NCI-H2107 (cell line): ENCODE measurements around the gene IL16.
"Not testable (repeated sequence)": the region's sequence is repeated elsewhere in the genome, so short reads cannot be mapped to it uniquely, and the experiment has no call there.

ENCODE experiments used
- DNase-seq: peaks from one replicate; lab custom pipeline; 2025; lab: John Stamatoyannopoulos, UW

Gene IL16

DNA sequence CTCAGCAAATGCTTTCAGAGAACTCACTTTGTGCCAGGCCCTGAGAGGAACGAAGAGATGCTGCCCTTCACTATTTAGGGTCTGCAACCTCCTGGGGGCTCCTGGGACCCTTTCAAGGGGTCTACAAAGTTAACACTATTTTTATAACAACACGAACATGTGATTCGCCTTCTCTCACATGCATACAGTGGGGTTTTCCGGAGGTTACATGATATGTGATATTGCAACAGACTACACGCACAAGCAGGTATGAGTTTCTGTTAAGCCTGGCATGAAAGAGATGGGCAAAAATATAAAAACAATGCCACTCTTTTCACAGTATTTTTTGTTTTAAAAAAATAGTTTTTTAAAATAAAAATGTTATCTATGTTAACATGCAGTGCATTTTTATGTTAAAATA is 117.0 kb downstream of the IL16 start:
- no peak for DNase-seq

DNA sequence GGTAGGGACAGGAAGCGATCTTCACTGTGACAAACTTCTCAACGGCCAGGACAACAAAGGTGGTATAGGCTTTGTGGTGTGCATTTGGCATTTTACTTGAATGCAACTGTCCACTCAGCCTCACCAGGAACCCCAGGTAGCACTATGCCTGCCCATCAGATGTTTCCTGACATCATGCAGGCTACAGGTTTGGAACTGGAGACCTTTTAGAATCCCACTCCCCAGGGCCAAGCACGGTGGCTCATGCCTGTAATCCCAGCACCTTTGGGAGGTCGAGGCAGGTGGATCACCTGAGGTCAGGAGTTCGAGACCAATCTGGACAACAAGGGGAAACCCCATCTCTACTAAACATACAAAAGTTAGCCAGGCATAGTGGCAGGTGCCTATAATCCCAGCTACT is 117.7 kb downstream of the IL16 start:
- DNase-seq, result no peak

DNA sequence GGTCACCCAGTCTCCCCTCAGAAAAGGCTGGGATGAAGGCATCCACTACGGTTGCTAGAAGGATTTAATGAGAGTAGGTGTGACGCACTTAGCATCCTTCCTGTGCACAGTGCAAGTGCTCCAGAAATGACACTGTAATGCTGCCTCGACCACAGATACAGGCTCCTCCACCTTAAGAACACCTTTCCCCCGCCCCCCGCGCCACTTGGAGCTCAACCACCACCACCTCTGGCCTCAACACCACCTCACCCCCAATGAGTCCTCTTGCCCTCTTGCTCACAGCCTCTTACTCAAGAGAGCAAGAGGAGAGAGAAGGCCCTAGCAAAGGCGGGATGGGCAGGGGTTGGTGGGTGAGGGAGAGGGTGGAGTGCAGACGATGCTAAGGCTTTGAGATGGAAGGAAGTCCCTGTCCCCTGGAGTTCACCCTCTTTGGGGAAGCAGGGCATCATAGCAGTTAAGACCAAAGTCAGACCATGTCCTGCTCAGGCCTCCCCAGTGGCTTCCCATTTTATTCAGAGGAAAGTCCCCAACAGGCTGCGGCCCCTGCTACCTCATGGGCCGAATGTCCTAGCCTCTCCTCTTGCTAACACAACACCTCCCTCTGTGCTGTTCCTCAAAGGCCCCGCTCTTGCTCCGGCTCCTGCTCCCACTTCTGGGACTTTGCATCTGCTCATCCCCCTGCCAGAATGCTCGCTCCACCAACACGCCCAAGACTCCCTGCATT is 118.9 kb downstream of the IL16 start:
- no peak for DNase-seq

DNA sequence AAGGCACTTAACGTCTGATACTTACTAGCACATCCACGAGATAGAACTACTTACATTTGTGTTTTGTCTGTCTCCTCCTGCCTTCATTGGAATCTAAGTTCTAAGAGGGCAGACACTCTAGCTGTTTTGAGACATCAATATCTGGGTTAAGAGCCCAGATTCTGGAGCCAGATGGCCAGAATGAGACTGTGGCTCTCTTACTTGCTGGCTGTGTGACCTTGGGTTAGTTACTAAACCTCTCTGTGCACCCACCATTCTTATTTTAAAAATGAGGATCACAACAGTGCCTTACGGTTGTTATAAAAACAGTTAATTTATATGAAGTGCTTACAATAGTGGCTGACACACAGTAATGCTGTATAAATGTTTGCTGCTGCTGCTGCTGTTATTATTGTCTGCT is 119.6 kb downstream of the IL16 start:
- no peak for DNase-seq

DNA sequence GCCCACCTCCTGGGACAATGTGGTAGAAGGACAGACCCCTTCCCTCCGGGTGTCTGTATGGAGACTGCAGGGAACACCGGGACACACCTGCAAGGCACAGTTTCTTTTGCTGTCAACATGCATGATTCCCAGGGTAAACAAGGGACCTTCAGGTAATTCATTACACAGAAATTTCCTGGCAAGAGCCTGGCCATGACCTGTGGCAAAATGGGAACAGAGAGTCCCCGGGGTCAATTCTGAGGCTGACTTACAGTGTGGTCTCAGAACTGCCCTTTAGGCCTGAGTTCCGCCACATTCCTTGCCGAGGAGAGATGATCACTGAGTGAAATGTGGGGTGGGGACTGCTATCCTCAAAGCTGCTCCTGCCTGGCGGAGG is 121.0 kb downstream of the IL16 start:
- no peak for DNase-seq

DNA sequence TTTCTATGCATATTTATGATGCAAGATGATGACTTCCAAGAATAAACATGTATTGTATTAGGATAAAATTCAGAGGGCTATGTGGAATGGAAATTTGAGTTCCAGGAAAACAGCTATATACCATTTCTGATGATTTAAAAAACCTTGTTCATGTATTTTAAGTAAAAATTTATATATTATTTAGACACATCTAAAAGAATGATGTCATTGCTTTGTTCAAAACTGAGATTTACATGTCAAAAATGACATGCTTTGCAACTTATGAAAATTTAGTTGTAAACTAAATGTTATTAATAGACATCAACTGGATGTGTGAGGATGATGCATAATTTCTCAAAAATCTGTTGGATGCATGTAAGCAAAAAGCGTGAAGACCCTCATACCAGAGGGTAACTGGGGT is 125.0 kb downstream of the IL16 start:
- DNase-seq, result no peak

DNA sequence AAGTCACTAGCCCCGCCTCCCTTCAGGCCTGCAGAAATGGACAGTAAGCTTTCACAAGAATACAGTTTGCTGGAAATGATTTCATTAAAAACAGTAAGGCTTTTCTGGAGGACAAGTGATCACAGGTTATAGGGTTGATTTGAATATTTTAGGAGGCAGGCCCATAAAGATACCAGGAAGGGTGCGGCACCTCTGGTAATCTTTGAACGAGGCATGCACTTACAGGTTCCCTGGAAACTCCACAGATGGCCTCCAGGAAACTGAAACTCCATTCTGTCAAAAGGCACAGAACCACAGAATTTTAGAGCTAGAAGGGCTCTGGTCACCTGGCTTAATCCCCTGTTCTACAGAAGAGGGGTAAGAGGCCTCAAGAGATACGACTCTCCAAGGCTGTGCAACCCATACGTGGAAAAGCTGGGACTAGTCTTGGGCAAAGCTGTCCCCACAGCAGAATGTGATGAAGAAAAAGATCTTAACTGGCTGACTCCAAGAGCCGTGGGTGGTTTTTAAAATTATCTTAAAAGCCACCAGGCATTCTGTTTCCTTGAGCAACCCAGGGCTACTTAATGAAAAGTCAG is 126.1 kb downstream of the IL16 start:
- DNase-seq, result no peak

DNA sequence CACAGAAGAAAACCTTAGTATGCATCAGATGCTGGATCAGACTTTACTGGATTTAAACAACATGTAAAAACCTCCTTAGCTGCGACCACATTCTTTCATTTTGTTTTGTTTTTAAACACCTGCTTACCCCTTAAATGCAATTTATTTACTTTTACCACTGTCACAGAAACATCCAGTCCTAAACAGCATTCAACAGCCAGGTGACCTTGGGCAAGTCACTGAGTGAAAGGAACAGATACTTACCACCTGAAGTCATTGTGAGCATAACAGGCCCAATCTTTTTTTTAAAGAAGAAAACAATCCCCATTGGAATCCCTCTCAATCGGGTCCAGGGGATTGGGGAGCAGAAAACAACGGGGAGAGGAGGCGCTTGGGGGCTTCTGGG is 126.9 kb downstream of the IL16 start:
- no peak for DNase-seq

DNA sequence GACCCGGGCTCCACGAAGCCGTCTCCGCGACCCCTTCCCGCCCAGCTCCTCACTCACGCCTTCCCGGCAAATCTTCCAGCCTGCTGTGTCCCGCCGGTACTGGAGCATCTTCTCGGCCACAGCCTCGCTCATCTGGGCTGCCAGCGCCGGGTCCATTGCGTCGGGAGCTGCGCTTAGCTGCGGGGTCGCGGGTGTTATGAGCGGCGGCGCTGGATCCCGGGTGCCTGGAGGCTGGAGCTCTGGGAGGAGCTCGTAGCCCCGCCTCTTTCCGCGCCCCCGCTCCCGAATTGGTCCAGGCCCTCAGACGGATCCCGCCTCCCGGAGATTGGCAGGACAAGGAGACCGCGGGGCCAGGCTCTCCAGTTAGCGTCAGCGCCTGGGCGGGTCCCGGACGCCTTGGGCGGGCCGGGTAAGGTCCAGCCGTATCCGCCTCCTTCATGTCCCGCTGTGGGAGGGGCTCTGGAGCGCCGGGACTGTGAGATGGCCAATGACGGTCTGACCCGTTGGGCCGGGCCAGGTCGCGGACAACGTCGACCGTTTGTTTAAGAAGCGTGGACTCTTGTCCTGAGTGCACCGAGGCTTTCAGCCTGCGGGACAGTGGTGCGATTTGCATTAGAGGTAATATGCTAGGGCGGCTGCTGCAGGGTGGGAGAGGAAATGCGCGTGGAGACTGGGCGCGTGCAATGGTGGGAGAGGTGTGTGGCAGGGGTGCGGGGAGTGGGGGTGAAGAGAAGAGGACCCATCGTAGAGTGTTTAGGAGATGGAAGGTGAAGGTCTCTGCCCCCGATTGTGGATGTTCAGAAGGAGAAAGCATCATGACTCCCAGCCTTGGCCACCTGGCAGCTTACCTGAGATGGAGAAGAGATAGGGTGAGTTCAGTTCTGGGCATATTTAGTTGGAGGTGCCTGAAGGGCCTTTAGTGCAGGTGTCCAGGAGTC is 127.5 kb downstream of the IL16 start, which contains the start of gene STARD5:
STARD5 (minus strand) TSS at position 198 of the 938 bp plus-strand sequence; CDS start at position 156, 42 bp downstream.
- DNase-seq, result peak; percentile 77

DNA sequence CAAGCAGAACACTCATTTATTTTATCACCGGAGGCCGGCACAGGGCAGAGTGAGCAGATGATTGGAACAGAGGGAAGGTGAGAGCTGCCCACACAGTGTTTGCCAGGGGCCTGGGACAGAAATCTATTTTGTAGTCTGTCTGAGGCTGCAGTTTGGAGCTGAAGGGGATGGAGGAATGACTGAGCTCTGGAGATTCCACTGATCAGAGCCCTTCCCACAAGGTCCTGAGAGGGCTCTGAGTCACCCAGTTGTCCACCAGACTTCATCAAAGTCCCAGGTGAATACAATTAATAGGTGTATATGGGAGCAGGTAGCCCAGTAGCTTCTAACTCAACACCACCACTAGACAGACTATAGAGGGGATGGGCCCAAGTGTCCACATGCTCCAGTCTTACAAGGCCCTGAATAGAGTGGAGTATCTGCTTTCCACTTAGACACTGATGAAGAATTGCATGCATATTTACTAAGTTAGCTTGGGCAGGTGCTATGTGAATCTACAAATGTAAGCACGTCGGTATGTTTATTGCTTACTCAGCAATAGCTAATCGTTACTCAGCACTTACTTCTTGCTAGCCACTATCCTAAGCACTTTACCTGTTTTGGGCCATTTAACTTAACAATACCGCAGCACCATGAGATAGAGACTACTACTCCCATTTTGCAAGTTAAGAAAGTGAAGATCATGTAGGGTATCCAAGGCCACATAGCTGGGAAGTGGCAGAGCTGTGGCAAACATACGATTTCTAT is 130.0 kb downstream of the IL16 start:
- no peak for DNase-seq

DNA sequence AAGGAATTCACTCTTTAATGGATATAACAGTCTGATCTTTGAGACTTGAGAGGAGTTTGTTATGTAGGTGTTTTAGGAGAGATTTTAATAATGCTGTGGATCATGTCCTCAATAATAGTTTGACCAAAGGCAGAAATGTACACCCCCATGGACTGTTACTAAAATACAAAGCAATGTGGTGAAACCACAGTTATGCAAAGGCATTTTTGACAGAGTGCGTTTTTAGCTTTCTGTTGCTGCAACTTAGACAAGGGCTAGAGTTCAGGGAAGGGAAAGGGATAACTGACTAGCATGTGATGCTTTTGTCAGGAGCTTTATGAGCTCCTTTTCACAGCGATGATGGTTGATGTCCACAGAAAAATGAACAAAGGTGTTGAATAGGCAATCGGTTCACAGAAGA is 130.8 kb downstream of the IL16 start:
- no peak for DNase-seq

DNA sequence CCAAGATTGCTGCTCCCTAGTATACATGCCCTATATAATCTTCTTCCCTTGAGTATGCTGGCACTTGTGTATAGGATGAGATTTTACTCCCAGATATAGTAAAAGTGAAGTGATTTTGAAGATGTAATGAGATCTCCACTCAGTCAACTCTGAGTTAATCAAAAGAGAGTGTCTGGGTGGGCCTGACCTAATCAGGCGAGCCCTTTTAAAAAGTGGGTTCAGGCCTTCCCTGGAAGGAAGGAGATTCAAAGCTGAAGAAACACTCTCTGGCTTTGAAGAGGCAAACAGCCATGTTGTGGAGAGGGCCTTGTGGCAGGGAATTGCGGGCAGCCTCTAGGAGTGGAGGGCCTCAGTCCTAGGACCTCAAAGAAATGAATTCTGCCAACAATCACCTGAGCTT is 132.8 kb downstream of the IL16 start:
- no peak for DNase-seq

DNA sequence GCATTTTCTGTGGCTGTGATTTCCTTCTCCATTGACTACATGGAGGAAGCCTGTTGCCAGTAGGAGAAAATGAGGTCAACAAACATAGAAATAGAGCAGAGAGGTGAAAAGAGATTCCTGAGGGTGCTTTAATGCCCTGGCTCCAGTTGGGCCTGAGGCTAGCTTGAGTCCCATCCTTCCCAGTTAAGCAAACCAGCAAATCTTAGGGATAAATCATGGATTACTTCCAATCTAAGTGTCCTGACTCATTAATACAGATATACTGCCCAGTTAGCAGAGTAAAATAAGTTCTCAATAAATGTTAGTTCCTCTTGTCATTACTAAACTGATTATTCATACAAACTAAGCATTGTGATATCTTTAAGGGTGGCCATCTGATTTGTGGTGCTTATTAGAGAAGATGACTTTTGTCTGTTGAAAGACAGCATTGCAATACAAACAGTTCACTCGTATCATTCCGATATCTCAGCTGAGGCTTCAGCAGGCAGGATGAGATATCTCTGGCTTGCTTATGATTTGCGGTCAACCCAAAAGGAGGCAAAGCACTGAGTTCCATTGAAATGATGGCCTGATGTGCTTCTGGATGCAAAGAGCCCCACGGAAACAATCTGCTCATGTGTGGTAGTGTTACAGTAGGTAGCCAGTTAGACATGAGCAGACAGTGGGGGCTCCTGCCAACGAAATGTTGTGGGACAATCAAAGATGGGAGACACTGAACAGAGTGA is 133.8 kb downstream of the IL16 start:
- DNase-seq, result no peak

DNA sequence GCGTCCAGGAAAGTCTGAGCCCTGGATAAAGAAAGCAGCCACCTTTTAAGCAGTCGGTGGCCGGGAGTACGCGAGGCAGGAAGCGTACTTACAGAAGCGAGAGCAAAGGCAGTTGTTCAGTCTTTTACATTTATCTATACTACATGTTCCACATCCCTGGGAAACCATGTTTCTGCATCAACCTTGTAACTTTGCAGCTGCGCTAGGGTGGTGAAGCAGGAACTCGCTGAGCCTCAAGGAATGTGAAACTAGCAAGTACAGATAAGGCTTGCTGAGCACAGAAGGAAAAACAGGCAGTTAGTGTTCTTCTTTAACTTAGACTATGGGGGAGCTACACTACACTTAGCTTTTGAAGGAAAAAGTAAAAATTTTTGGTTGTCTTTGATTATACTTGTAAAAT is 134.5 kb downstream of the IL16 start:
- DNase-seq, result not testable (repeated sequence)

DNA sequence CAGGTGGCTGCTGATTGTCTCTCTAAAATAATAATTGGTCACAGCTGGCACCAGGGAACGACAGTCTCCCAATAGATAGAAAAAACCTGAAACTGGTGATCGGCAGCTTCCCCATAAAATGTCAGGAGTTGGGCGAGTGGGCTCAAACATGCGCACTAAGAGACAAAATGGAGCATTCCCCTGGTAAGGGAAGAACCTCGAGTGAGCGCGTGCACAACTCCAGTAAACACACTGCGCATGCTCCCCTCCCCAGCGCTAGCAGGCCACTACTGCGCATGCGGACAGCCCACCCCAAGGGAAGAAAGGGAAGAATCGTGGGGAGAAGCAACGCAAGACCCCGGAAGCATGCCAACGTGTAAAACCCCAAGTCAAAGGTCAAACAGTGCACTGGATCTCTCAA is 134.9 kb downstream of the IL16 start:
- no peak for DNase-seq

DNA sequence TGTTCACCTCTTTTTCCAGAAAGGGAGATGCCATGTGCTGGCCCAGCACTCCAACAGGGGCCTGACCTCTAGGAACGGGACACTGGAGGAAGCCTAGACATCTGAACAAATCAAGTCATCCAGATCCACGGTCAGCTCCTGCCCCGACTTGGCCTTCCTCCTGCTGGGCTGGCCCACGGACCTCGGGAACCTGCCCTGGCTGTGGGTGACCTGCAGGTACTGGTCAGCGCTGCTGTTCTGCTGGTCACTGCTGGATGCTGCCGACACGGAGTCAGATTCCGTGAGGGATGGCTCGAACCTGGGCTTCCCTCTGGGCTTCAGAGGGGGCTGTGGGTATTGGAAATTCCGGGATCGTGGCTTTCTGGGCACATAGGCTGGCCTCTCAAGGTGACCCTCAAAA is 135.6 kb downstream of the IL16 start:
- DNase-seq, result no peak

DNA sequence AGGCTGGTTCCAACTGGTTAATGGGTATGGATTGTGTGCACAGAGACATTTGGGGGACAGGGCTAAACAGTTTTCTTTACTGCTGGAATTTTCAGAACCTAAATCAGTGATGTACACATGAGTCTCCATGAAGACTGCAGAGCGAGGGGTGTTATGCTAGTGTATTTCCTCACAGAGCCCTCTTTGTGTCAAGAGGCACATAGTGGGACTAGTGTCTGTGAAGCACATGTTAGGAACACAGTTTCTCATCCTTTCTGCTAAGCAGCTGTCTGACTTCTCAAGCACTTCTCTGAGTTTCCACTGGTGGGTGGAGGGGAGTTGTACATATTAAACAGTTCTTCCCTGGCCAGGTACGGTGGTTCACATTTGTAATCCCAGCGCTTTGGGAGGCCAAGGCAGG is 136.7 kb downstream of the IL16 start:
- no peak for DNase-seq

DNA sequence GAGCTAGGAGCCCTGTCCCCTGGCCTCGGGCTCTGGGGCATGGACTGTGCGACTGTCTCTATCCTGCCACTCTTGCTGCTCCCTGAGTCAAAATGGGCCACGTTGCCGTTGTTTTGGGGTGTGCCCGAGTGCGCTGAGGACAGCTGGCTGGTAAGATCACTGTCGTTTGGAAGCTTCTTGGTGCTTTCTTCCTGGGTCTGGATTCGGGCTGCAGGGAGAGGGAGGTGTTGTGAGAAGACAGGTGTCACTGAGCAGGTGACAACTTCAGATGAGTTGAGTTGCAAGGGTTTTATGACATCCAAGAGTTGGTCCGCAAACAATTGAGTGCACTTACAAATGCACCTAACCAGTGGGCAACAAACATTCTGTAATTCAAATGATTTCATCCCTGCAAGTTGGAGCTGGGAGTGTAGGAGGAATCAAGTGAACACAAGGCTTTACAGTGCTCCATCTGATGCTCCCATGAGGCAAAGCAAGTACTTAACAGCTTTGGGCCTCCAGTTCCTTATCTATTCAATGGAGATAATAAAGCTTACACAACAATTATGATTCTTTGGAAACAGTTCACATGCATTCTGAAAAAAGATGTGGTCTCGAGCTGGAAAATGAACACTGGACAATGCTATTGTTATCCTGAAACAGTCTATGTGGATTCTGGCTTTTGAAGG is 138.2 kb downstream of the IL16 start:
- DNase-seq, result no peak

DNA sequence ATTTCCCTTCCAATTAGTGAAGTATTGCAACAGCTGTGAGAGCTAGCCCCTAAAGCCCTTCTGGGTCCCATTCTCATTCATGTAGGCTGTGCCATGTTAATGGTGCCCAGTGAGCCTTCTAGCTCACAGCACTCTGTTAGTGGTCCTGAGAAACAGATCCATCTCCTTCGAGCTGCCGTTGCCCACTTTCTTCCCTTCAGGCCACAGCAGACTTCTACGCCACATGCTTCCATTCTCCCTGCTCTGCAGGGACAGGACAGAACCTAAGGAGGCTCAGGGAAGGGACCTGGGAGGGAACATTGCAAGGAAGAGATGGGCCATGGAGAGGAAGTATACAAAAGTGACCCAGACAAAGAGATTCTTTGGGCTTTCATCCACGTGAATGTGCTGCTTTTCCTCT is 139.0 kb downstream of the IL16 start:
- no peak for DNase-seq

DNA sequence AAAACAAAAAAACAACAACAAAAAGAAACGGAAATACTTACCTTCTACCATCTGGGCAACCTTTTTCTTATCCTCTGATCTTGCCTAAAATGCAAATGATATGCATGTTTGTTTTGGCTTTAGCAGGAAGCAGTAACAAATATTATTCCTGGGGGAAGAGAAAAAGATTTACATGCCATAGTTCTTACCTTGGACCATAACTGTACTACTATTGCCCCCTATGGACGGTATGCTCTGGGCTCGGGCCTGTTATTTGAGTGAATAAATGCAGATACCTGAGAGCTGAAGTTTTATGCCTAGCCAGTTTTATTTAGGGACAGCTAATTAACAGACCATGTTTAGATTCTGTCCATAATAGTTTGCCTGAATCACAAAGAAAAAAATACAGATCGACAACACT is 139.9 kb downstream of the IL16 start:
- DNase-seq, result no peak

DNA sequence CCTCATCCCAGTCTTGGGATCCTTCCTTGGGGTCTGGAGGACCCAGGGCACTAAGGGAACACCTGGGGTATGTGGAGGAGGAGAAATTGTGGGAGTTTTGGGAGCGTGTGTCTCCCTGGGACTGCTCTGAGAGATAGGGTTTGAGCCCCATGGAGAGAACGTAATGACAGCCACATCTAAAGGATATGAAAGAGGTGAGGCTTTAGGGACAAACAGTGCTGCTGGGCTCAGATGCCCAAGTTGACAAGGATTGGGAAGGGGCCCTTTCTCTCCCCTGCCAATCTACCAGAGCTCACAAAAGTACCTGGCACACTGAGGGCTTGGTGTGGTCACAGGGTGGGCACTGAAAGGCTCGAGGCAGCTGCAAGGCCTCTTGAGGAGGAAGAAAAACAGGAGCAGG is 140.6 kb downstream of the IL16 start:
- DNase-seq, result no peak
